Limb (tissue), 2 donors: ENCODE results near the gene BTBD16.

Experiments used
- DNase-seq, 2 donors: peaks; one replicate each; pipeline ENCODE4 v3.0.0-alpha.2; 2016; ENCODE audit errors: extremely low spot score in 2 of 2

BTBD16 gene

GRCh38 chr10:122343135-122343800 is 72.2 kb downstream of the BTBD16 start:
- DNase-seq, result no peak

DNA sequence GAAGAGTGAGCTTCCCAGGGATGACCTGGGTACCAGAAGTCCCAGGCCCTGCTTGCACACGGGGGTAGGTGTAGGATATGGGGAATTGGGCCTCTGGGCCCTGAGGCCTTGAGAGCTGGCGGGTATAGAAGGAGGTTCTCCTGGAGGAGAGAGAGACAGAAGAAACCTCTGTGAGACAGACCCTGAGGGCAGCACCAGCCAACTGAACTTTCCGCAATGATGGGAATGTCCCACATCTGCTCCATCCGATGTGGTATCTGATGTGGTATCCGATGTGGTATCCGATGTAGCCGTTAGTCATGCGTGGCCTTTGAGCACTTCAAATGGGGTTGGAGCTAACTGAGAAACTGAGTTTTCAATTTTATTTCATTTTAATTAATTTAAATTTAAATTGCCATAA is 72.8 kb downstream of the BTBD16 start:
- no peak for DNase-seq

DNA sequence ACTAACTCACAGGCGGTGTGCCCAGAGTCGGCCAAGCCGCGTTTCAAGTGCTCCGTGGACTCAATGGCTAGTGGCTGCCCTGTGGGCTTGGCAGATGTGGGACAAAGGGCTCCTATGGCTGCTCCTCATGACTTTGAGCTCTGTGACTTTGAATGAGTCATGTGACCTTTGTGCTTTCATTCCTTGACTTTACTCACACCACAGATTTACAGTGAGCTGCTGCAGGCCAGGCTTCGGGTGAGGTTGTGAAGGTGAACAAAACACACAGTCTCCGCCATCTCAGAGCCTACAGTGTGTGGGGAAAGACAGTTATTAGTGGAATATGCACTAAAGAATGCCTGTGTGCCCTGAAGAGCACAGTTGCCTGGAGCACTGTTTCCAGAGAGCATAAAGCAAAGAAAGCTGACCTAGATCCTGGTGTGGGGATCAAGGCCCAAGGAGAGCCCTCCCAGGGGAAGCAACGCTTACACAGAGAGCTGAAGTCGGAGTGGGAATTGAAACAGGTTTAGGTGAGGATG is 73.7 kb downstream of the BTBD16 start:
- no peak for DNase-seq

DNA sequence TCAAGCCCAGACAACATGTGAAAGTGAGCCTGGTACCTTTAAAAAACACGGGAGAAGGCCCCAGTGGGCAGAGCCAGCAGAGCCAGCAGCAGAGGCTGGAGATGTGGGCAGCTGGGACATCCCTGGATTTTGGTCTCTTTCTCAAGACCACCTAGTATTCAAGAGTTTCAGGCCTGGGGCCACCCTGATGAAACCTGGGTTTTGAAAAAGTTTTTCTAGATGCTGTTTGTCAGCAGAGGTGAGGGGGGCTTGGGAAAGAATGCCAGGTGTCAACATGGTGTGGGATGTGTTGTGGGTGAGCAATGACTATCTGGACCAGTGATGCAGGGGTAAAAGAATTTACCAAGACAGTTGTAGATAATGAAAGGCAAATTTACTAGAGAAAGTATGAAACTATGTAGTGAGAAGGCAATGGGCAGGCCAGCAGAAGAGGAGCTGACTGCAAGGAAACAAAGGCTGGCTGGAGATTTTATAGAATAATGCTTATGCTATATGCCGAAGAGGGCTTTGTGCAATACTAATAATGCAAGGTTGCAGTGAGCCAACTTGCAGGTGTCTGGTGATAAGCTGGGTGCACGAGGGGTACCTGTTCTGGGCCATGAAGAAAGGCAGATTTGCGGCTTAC is 75.3 kb downstream of the BTBD16 start:
- DNase-seq, result no peak

- no peak for DNase-seq
These were observed 76.2 kb downstream of the BTBD16 start for GRCh38 chr10:122347170-122347841.

DNA sequence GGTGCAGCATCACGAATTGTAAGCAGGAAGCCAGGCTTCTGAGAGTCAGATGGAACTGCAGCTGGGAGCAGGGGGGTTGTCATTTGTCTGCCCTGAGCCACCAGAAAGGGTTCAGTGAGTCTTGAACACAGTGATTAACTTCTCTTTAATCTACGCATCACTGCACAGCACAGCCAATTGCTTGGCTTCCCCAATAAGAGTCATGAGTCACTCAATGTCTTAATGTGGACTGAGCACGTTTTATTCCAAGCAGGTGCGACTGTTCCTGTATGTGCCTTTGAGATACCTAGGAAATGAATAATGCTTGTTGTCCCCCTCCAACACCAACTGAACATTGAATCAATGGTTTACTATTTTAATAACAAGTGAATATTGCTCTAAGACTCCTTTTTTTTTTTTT is 77.4 kb downstream of the BTBD16 start:
- DNase-seq, result no peak

DNA sequence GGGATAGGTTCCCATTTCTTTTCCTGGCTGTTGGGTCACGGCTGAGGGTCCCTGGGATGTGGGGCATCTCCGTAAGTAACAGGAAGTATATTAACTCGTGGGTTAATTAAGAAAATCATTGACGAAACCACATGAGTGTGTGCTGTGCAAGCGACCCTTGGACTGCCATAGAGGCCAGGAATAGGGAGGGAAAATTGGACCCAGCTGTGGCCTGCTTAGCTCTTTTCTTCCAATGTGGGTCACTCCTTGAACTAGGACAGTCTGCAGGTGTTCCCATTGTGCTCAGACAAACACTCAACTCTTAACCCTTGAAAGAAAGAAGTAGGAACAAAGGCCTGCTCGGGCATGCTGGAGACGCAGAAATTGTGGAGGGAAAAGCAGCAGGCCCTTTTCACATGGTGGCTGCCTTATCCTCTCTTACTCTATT is 77.9 kb downstream of the BTBD16 start:
- DNase-seq, result no peak

GRCh38 chr10:122349758-122350369 is 78.8 kb downstream of the BTBD16 start:
- no peak for DNase-seq

DNA sequence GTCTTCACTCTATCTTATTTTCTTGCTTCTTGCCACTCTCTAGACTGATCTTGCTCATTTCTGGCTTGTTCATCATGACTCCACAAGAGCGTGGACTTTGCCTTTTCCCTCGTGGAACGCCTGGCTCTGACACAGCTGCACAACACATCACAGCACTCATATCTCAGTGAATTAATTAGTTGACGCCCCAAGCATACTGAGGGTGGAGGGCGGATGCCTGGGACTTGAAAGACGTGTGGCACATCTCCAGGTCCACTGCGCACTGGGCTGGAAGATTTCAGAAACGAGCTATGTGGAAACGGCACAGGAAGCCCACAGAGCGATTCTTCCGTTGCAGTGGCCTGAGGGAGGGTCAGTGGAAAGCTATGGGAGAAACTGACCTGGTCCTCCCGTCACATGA is 79.8 kb downstream of the BTBD16 start:
- no peak for DNase-seq

DNA sequence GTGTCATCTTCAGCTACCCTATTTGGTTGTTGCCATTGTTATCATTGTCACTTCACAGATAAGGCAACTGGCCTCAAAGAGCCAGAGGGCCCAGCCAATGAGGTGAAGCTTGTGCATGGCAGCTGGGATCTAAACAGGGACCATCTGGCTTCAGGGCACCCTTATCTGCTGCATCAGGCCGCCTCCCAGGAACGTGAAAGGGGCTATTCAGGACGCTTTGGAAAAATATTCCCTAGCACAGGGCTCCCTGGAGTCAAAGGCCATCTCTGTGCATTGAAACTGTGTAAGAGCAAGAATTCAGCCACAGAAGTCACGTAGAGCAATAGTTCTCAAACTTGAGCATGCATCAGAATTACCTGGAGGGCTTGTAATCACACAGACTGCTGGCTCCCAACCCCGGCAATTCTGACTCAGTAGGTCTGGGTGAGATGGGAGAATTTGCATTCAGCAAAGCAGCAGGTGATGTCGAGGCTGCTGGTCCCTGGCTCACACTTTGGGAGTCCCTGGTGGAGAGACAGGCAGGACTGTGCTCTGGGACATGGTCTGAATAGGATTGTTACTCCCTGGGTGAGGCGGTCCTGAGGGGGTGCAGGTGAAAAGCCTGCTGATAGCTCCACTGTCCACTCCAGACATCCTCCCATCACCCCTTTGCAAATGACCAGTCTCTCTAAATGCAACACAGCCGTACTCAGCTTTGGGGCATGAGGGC is 81.9 kb downstream of the BTBD16 start:
- no peak for DNase-seq

DNA sequence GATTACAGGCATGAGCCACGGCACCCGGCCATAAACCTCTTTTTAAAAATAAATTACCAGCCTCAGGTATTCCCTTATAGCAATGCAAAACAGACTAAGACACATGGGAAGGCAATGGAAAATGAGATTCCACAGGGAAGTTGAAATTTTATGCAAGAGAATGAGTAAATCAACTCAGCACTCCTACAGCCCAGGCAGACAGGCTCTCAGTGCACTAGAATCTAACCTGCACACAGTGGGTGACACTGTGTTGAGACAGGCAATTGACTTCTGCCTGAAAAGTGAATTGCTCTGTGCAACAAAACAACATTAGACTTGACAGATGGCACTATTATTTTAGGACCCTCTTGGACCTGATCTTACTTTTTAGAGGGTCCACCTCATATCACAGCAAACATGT is 83.3 kb downstream of the BTBD16 start:
- no peak for DNase-seq

DNA sequence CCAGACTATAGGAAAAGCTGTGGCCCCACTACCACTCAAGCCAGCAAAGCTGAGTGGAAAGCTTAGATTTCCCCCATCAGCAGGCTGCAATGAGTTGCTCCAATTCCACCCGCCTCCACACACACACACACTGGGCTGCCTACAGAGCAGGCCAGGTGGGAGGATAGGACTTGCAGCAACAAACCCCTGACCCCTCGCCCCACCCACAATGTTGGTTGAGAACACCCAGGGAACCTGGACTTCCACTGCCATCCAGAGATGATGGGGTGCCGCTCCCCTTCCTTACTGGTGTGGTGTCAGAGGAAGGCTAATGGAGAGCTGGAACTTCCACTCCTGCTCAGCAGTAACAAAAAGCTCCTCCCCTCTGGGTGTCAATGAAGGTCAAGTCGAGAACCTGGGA is 86.6 kb downstream of the BTBD16 start:
- DNase-seq, result no peak

- DNase-seq, result no peak
These were observed 88.5 kb downstream of the BTBD16 start for GRCh38 chr10:122359621-122360020.

- DNase-seq, result no peak
These were observed 90.0 kb downstream of the BTBD16 start for GRCh38 chr10:122361046-122361445.

GRCh38 chr10:122362031-122362592 is 91.0 kb downstream of the BTBD16 start:
- no peak for DNase-seq

GRCh38 chr10:122362621-122363020 is 91.5 kb downstream of the BTBD16 start:
- DNase-seq, result no peak

DNA sequence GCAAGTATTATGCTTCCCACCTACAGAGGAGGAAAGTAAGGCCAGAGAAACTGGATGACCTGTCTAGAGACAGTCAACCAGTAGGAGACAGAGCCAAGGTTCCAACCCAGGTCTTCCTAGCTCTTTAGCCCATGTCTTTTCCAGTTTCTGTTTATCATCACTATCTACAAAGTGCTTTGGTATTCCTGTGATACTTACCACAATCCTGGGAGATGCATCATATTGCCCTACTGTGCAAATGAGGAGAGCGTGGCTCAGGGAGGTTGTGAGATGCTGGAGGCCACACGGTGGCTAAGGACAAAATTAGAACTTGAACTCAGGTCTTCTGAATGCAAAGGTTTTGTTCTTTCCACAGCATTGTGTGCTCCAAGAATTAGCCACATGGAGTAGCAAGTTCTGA is 92.2 kb downstream of the BTBD16 start:
- DNase-seq, result no peak

- no peak for DNase-seq
These were observed 92.8 kb downstream of the BTBD16 start for GRCh38 chr10:122363722-122364463.

GRCh38 chr10:122368502-122369254 is 97.6 kb downstream of the BTBD16 start:
- DNase-seq, result peak in 1 of 2 donors; percentile 41

DNA sequence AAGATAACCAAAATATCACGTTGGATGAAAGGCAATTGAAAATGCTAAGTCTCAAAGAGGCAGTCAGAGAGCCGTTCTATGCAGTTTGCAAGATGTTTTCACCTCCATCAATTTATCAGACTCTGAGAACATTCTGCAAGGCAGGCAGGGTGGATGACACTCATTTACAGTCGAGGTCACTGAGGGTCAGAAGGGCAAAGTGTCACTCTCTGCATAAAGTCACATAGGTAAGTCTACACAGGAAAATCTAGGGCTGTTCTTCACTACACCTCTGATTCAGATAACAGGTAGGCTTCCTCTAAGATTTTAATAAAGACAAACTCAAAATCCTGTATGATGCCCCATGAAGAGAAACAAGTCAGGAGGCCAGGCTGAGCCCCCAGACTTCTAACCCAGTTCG is 102.0 kb downstream of the BTBD16 start:
- DNase-seq, result no peak
